ENCODE data around the gene KCNK15.

Gene KCNK15

GRCh38 chr20:44700306-44700705 lies 45.4 kb upstream of the KCNK15 start:
- Histone ChIP-seq H3K36me3 (ENCODE audit: insufficient read depth, low read length) (no peaks in the 10 kb centered on the region), H3F3A (ENCODE audit: low read depth) (no peaks in the 10 kb centered on the region), H4K20me1 (ENCODE audit: insufficient read depth, low read length, poor library complexity, severe bottlenecking) (no peaks in the 10 kb centered on the region), H2AFZ (ENCODE audit: low read length) (no peak overlapping the region), H3K4me1 (ENCODE audit: insufficient read depth, low read length, poor library complexity, severe bottlenecking) (peaks cover 32% of the 10 kb centered on the region), H3K9me3 (ENCODE audit: insufficient read depth, low read depth, low read length) (no peaks in the 10 kb centered on the region), H3K27me3 (ENCODE audit: insufficient read depth, low read length, poor library complexity, severe bottlenecking) (no peaks in the 10 kb centered on the region), H3K4me2 (ENCODE audit: low read depth, low read length, poor library complexity, severe bottlenecking) (no peak overlapping the region), H3K9ac (ENCODE audit: low read depth, low read length, poor library complexity, severe bottlenecking) (no peak overlapping the region), H3K79me2 (ENCODE audit: insufficient read depth, low read length) (no peaks in the 10 kb centered on the region), H3K9me2 (replicated peaks; ENCODE audit: low read depth, low read length) (no peaks in the 10 kb centered on the region), H3K4me3 (ENCODE audit: low read length, poor library complexity, severe bottlenecking) (no peak overlapping the region)
- TF ChIP-seq EZH2phosphoT487 (IDR thresholded peaks at IDR 0.05; ENCODE audit: borderline replicate concordance), result no peak
- TF ChIP-seq CTCF (conservative IDR thresholded peaks at IDR 0.05; ENCODE audit: low read length), result no peak

- H2AFZ ChIP-seq (ENCODE audit: low read length), result no peak overlapping the region
- H3K36me3 ChIP-seq (ENCODE audit: insufficient read depth, low read length), result no peaks in the 10 kb centered on the region
- H3K9me2 ChIP-seq (replicated peaks; ENCODE audit: low read depth, low read length), result no peaks in the 10 kb centered on the region
- TF ChIP-seq EZH2phosphoT487 (IDR thresholded peaks at IDR 0.05; ENCODE audit: borderline replicate concordance) (no peak), CTCF (conservative IDR thresholded peaks at IDR 0.05; ENCODE audit: low read length) (no peak)
- no peaks in the 10 kb centered on the region for H3K9me3 ChIP-seq (ENCODE audit: insufficient read depth, low read depth, low read length)
- no peaks in the 10 kb centered on the region for H3K27me3 ChIP-seq (ENCODE audit: insufficient read depth, low read length, poor library complexity, severe bottlenecking)
- H4K20me1 ChIP-seq (ENCODE audit: insufficient read depth, low read length, poor library complexity, severe bottlenecking), result no peaks in the 10 kb centered on the region
- peak overlapping the region; percentile 29 for H3K4me2 ChIP-seq (ENCODE audit: low read depth, low read length, poor library complexity, severe bottlenecking)
- H3K9ac ChIP-seq (ENCODE audit: low read depth, low read length, poor library complexity, severe bottlenecking), result no peak overlapping the region
- H3K4me3 ChIP-seq (ENCODE audit: low read length, poor library complexity, severe bottlenecking), result no peak overlapping the region
- peaks cover 26% of the 10 kb centered on the region for H3K4me1 ChIP-seq (ENCODE audit: insufficient read depth, low read length, poor library complexity, severe bottlenecking)
- no peaks in the 10 kb centered on the region for H3K79me2 ChIP-seq (ENCODE audit: insufficient read depth, low read length)
- H3F3A ChIP-seq (ENCODE audit: low read depth), result no peaks in the 10 kb centered on the region
These were observed 44.4 kb upstream of the KCNK15 start for GRCh38 chr20:44701118-44701857.

- no peaks in the 10 kb centered on the region for H3K36me3 ChIP-seq (ENCODE audit: insufficient read depth, low read length)
- H3K79me2 ChIP-seq (ENCODE audit: insufficient read depth, low read length), result no peaks in the 10 kb centered on the region
- H2AFZ ChIP-seq (ENCODE audit: low read length), result no peak overlapping the region
- H3K9me2 ChIP-seq (replicated peaks; ENCODE audit: low read depth, low read length), result no peaks in the 10 kb centered on the region
- no peaks in the 10 kb centered on the region for H3F3A ChIP-seq (ENCODE audit: low read depth)
- TF ChIP-seq CTCF (conservative IDR thresholded peaks at IDR 0.05; ENCODE audit: low read length) (no peak), EZH2phosphoT487 (IDR thresholded peaks at IDR 0.05; ENCODE audit: borderline replicate concordance) (no peak)
- H3K9ac ChIP-seq (ENCODE audit: low read depth, low read length, poor library complexity, severe bottlenecking), result no peak overlapping the region
- H3K4me1 ChIP-seq (ENCODE audit: insufficient read depth, low read length, poor library complexity, severe bottlenecking), result peaks cover 26% of the 10 kb centered on the region
- no peaks in the 10 kb centered on the region for H4K20me1 ChIP-seq (ENCODE audit: insufficient read depth, low read length, poor library complexity, severe bottlenecking)
- no peaks in the 10 kb centered on the region for H3K9me3 ChIP-seq (ENCODE audit: insufficient read depth, low read depth, low read length)
- H3K27me3 ChIP-seq (ENCODE audit: insufficient read depth, low read length, poor library complexity, severe bottlenecking), result no peaks in the 10 kb centered on the region
- no peak overlapping the region for H3K4me3 ChIP-seq (ENCODE audit: low read length, poor library complexity, severe bottlenecking)
- H3K4me2 ChIP-seq (ENCODE audit: low read depth, low read length, poor library complexity, severe bottlenecking), result peak overlapping the region; percentile 29
These were observed 43.8 kb upstream of the KCNK15 start for GRCh38 chr20:44701858-44702256.
